Measurements from ENCODE around the gene UBA3. TPM values are rescaled to one million over a fixed set of nuclear protein-coding genes. Genes with fewer than 3 reads are reported as not detected.

Gene UBA3
- total and polyA plus RNA-seq, 10 of the 15 experiments (the other 5 are each of a cell fraction or from before 2014, with no cell fraction given): 72.9 to 131 (median 102) TPM

- POLR2A ChIA-PET: interaction anchor here (0.7 to 0.9 kb wide), 2 partner anchors 23 to 58 kb away, joined by 3 to 6 read pairs; no protein-coding TSS in a partner anchor
- Histone ChIP-seq H2AFZ (ENCODE audit: control insufficient read depth, low read depth, low read length) (no peak overlapping the region), H3K9ac (ENCODE audit: control insufficient read depth, insufficient read depth, low read length) (no peak overlapping the region), H3K27me3 (replicated peaks in 1 of 2; ENCODE audit: control insufficient read depth in 2 of 2, insufficient read depth in 2 of 2, low read length in 1 of 2) (no peaks in the 10 kb centered on the region), H3K79me2 (ENCODE audit: control insufficient read depth, insufficient read depth, low read length) (no peaks in the 10 kb centered on the region), H4K20me1 (ENCODE audit: control insufficient read depth, insufficient read depth) (no peaks in the 10 kb centered on the region), H3K27ac (ENCODE audit: control insufficient read depth, insufficient read depth) (no peak overlapping the region), H3K4me1 (ENCODE audit: control insufficient read depth, insufficient read depth, low read length) (peaks cover 7% of the 10 kb centered on the region; the same call in 1 of the 2 replicates), H3K4me2 (ENCODE audit: control insufficient read depth, insufficient read depth) (no peak overlapping the region), H3K36me3 (ENCODE audit: control insufficient read depth in 2 of 2, insufficient read depth in 2 of 2, low read length in 1 of 2) (no peaks in the 10 kb centered on the region; a peak in 2 of 4 replicates), H3K4me3 (no peak overlapping the region), H3K9me3 (replicated peaks; ENCODE audit: control insufficient read depth, insufficient read depth, low read length) (no peaks in the 10 kb centered on the region)
- in situ Hi-C loops (cut with MboI): no loop called here
- no TSS peak for BruUV-seq (replicated peaks)
- TF ChIP-seq DPF2 (IDR thresholded peaks at IDR 0.05): no peak
- 0 out of 2 replicates have a peak, but pooled peaks have one; percentile 1 for TF ChIP-seq CHD2 (IDR thresholded peaks at IDR 0.05; ENCODE audit: borderline replicate concordance, low read depth, low read length)
- ATAC-seq (no peak), FAIRE-seq (no peak), DNase-seq (ENCODE audit: low read depth, low spot score) (no peak)
- CTCF ChIA-PET: interaction anchor here (1.1 to 2.0 kb wide), 5 partner anchors 9 to 35 kb away, joined by 3 to 8 read pairs (median 5); no protein-coding TSS in a partner anchor
- SMC1A ChIA-PET (ENCODE audit: uncharacterized antibody, unreplicated experiment): interaction anchor here (0.9 to 2.5 kb wide), 8 partner anchors 10 to 82 kb away, joined by 3 to 9 read pairs (median 4); partner anchors contain the start of gene ARL6IP5
- RAD21 ChIA-PET (ENCODE audit: unreplicated experiment): interaction anchor here (1.9 kb wide), 1 partner anchor 73 kb away, joined by 10 read pairs; no protein-coding TSS in a partner anchor
- WGBS (ENCODE audit: insufficient coverage, insufficient replicate concordance, low lambda C conversion rate, missing lambda C conversion rate): 69% methylated on average over 3 of the region's 3 CpGs
- intact Hi-C loops (cut with micrococcal nuclease; ENCODE audit: unreplicated experiment): loop anchor here (5.0 to 10.0 kb wide), 2 partner anchors 78 to 295 kb away; no protein-coding TSS in a partner anchor
Observed at GRCh38 chr3:69009559-69010410, 70.4 kb downstream of the UBA3 start.

DNA sequence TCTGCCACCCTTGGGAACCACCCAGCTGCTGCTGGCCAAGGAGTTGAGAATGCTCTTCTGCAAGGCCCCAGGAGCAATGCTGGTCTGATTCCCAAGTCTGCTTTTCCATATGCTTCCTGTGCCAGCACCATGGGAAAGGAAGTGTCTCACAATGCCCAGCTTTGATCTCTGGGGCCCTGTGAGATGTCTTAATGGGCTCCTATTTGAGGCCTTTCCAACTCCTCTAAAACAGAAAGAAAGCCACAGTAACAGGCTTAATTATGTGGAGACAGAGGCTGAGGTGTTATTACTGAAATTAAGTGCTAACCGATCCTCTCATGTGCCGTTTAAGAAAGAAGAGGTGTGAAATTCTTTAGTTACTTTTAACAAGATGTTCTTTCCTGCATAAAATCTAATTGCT, 71.2 kb downstream of the UBA3 start:
- H3K36me3 ChIP-seq (ENCODE audit: control insufficient read depth in 2 of 2, insufficient read depth in 2 of 2, low read length in 1 of 2): no peaks in the 10 kb centered on the region; a peak in 2 of 4 replicates
- ChIA-PET SMC1A (ENCODE audit: uncharacterized antibody, unreplicated experiment) (interaction anchor here (0.9 to 1.9 kb wide), 4 partner anchors 12 to 75 kb away, joined by 3 to 6 read pairs (median 5); partner anchors contain the start of gene ARL6IP5), RAD21 (ENCODE audit: unreplicated experiment) (interaction anchor here (1.3 kb wide), 1 partner anchor 10 kb away, joined by 4 read pairs; no protein-coding TSS in a partner anchor), CTCF (interaction anchor here (1.2 kb wide), 1 partner anchor 9 kb away, joined by 8 read pairs; no protein-coding TSS in a partner anchor), POLR2A (interaction anchor here (0.7 to 1.1 kb wide), 2 partner anchors 9 to 23 kb away, joined by 3 to 6 read pairs; no protein-coding TSS in a partner anchor)
- H3K9me3 ChIP-seq (replicated peaks; ENCODE audit: control insufficient read depth, insufficient read depth, low read length): no peaks in the 10 kb centered on the region
- BruUV-seq (replicated peaks): no TSS peak
- no peak overlapping the region for H3K4me2 ChIP-seq (ENCODE audit: control insufficient read depth, insufficient read depth)
- H3K4me3 ChIP-seq: no peak overlapping the region
- H2AFZ ChIP-seq (ENCODE audit: control insufficient read depth, low read depth, low read length): no peak overlapping the region
- peaks cover 3% of the 10 kb centered on the region; the same call in 1 of the 2 replicates for H3K4me1 ChIP-seq (ENCODE audit: control insufficient read depth, insufficient read depth, low read length)
- H3K27ac ChIP-seq (ENCODE audit: control insufficient read depth, insufficient read depth): no peak overlapping the region
- no peaks in the 10 kb centered on the region for H3K27me3 ChIP-seq (replicated peaks in 1 of 2; ENCODE audit: control insufficient read depth in 2 of 2, insufficient read depth in 2 of 2, low read length in 1 of 2)
- WGBS (ENCODE audit: insufficient coverage, insufficient replicate concordance, low lambda C conversion rate, missing lambda C conversion rate): 100% methylated on average over 2 of the region's 2 CpGs
- DNase-seq (ENCODE audit: low read depth, low spot score): no peak
- H3K79me2 ChIP-seq (ENCODE audit: control insufficient read depth, insufficient read depth, low read length): no peaks in the 10 kb centered on the region
- intact Hi-C loops (cut with micrococcal nuclease; ENCODE audit: unreplicated experiment) (no loop called here), in situ Hi-C loops (cut with MboI) (no loop called here)
- peak; percentile 26 for ATAC-seq
- FAIRE-seq: no peak
- no peaks in the 10 kb centered on the region for H4K20me1 ChIP-seq (ENCODE audit: control insufficient read depth, insufficient read depth)
- no peak overlapping the region for H3K9ac ChIP-seq (ENCODE audit: control insufficient read depth, insufficient read depth, low read length)
- peak; percentile 51; the same call in 1 of the 2 replicates for TF ChIP-seq RAD51 (IDR thresholded peaks at IDR 0.05)
- no peak for TF ChIP-seq ZSCAN29 (IDR thresholded peaks at IDR 0.05)
- no peak for TF ChIP-seq CHD4 (IDR thresholded peaks at IDR 0.05)
- TF ChIP-seq, protein P1, sequence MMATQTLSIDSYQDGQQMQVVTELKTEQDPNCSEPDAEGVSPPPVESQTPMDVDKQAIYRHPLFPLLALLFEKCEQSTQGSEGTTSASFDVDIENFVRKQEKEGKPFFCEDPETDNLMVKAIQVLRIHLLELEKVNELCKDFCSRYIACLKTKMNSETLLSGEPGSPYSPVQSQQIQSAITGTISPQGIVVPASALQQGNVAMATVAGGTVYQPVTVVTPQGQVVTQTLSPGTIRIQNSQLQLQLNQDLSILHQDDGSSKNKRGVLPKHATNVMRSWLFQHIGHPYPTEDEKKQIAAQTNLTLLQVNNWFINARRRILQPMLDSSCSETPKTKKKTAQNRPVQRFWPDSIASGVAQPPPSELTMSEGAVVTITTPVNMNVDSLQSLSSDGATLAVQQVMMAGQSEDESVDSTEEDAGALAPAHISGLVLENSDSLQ (IDR thresholded peaks at IDR 0.05): no peak
- TF ChIP-seq CBX3 (IDR thresholded peaks at IDR 0.05; ENCODE audit: borderline replicate concordance, low read depth): no peak
- no peak for TF ChIP-seq MYB (IDR thresholded peaks at IDR 0.05; ENCODE audit: borderline replicate concordance, low read depth, low read length)
- no peak for TF ChIP-seq NR2C1 (IDR thresholded peaks at IDR 0.05)
- no peak for TF ChIP-seq FOXM1 (IDR thresholded peaks at IDR 0.05; ENCODE audit: low read depth, low read length)
- TF ChIP-seq, protein P2, sequence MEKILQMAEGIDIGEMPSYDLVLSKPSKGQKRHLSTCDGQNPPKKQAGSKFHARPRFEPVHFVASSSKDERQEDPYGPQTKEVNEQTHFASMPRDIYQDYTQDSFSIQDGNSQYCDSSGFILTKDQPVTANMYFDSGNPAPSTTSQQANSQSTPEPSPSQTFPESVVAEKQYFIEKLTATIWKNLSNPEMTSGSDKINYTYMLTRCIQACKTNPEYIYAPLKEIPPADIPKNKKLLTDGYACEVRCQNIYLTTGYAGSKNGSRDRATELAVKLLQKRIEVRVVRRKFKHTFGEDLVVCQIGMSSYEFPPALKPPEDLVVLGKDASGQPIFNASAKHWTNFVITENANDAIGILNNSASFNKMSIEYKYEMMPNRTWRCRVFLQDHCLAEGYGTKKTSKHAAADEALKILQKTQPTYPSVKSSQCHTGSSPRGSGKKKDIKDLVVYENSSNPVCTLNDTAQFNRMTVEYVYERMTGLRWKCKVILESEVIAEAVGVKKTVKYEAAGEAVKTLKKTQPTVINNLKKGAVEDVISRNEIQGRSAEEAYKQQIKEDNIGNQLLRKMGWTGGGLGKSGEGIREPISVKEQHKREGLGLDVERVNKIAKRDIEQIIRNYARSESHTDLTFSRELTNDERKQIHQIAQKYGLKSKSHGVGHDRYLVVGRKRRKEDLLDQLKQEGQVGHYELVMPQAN (conservative IDR thresholded peaks at IDR 0.05): no peak; the same call in 1 of the 2 replicates
- no peak for TF ChIP-seq JUNB (IDR thresholded peaks at IDR 0.05)
- no peak for TF ChIP-seq ZNF24 (IDR thresholded peaks at IDR 0.05)
- TF ChIP-seq PAX5 (IDR thresholded peaks at IDR 0.05; ENCODE audit: borderline replicate concordance, low read depth, low read length): no peak
